HL-60 (cell line): ENCODE results near the gene NHLRC3.

Source experiments
- DNase-seq, 2 experiments: peaks; one replicate each; pipeline ENCODE4 v3.0.0-alpha.2; 2010 to 2020; ENCODE audit warnings: low read depth in 1 of 2, low spot score in 1 of 2
- H3K27ac ChIP-seq: fragments of 250-450 bp; sonication (Bioruptor Pico); replicated peaks from 2 replicates; pipeline ENCODE4 v1.5.1; 2020; ENCODE audit warnings: mild to moderate bottlenecking, moderate library complexity
- H3K27me3 ChIP-seq: fragments of 250-450 bp; sonication (Bioruptor Pico); 2 replicates; pipeline ENCODE4 v1.5.1; 2021; ENCODE audit warnings: mild to moderate bottlenecking, moderate library complexity; ENCODE audit not compliant: insufficient read depth, poor library complexity, severe bottlenecking
- H3K4me3 ChIP-seq: replicated peaks from 2 replicates; pipeline ENCODE4 v1.5.1; 2011; ENCODE audit warnings: mild to moderate bottlenecking, control low read depth, low read length; ENCODE audit not compliant: insufficient read depth
- CTCF ChIP-seq: IDR thresholded peaks from one replicate; pipeline ENCODE4 v1.5.1; 2011; ENCODE audit warnings: low read length, control low read depth, inconsistent platforms; ENCODE audit not compliant: insufficient read depth
- GABPA ChIP-seq: IDR thresholded peaks from 2 replicates; pipeline ENCODE4 v1.6.1; 2012; ENCODE audit warnings: low read depth
- POLR2AphosphoS5 ChIP-seq: IDR thresholded peaks from 2 replicates; pipeline ENCODE4 v1.6.1; 2012; ENCODE audit warnings: low read depth
- SPI1 ChIP-seq: IDR thresholded peaks from 2 replicates; pipeline ENCODE4 v1.6.1; 2012; ENCODE audit warnings: low read depth, mild to moderate bottlenecking, borderline replicate concordance
- TF ChIP-seq, protein P1 (sequence below): IDR thresholded peaks from 2 replicates; pipeline ENCODE4 v1.6.1; 2012; ENCODE audit warnings: low read depth; ENCODE audit not compliant: insufficient replicate concordance

The NHLRC3 gene

GRCh38 chr13:39036212-39036611 is 2.0 kb upstream of the NHLRC3 start:
- H3K4me3 ChIP-seq, result peak overlapping the region; percentile 85
- peak; percentile 39 to 66 for DNase-seq
- TF ChIP-seq GABPA, result no peak
- peak overlapping the region; percentile 91 for H3K27ac ChIP-seq
- no peaks in the 10 kb centered on the region for H3K27me3 ChIP-seq

GRCh38 chr13:39037410-39037879 is 811 bp upstream of the NHLRC3 start:
- no peak for TF ChIP-seq CTCF
- no peak for TF ChIP-seq GABPA
- TF ChIP-seq POLR2AphosphoS5, result no peak
- no peak for TF ChIP-seq SPI1
- DNase-seq, result no peak
- Histone ChIP-seq H3K27me3 (no peaks in the 10 kb centered on the region), H3K27ac (peak overlapping the region; percentile 91), H3K4me3 (peak overlapping the region; percentile 85)

- TF ChIP-seq, protein P1, sequence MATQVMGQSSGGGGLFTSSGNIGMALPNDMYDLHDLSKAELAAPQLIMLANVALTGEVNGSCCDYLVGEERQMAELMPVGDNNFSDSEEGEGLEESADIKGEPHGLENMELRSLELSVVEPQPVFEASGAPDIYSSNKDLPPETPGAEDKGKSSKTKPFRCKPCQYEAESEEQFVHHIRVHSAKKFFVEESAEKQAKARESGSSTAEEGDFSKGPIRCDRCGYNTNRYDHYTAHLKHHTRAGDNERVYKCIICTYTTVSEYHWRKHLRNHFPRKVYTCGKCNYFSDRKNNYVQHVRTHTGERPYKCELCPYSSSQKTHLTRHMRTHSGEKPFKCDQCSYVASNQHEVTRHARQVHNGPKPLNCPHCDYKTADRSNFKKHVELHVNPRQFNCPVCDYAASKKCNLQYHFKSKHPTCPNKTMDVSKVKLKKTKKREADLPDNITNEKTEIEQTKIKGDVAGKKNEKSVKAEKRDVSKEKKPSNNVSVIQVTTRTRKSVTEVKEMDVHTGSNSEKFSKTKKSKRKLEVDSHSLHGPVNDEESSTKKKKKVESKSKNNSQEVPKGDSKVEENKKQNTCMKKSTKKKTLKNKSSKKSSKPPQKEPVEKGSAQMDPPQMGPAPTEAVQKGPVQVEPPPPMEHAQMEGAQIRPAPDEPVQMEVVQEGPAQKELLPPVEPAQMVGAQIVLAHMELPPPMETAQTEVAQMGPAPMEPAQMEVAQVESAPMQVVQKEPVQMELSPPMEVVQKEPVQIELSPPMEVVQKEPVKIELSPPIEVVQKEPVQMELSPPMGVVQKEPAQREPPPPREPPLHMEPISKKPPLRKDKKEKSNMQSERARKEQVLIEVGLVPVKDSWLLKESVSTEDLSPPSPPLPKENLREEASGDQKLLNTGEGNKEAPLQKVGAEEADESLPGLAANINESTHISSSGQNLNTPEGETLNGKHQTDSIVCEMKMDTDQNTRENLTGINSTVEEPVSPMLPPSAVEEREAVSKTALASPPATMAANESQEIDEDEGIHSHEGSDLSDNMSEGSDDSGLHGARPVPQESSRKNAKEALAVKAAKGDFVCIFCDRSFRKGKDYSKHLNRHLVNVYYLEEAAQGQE, result no peak
- no peak for TF ChIP-seq CTCF
- TF ChIP-seq POLR2AphosphoS5, result no peak; the same call in 1 of the 2 replicates
- TF ChIP-seq GABPA, result no peak
- no peak for TF ChIP-seq SPI1
- Histone ChIP-seq H3K4me3 (peak overlapping the region; percentile 85), H3K27ac (peak overlapping the region; percentile 91), H3K27me3 (no peaks in the 10 kb centered on the region)
- peak in 1 of 2 experiments; percentile 63 for DNase-seq
Measured at GRCh38 chr13:39038569-39039030, 344 bp downstream of the NHLRC3 start.

GRCh38 chr13:39039041-39039440 is 785 bp downstream of the NHLRC3 start:
- Histone ChIP-seq H3K4me3 (peak overlapping the region; percentile 85), H3K27me3 (no peaks in the 10 kb centered on the region), H3K27ac (peak overlapping the region; percentile 91)
- TF ChIP-seq SPI1 (no peak), CTCF (no peak), GABPA (no peak), POLR2AphosphoS5 (no peak)
- TF ChIP-seq, protein P1, result no peak
- DNase-seq, result peak in 1 of 2 experiments; percentile 46
